ENCODE measurements around the gene LILRB2.
"Not testable (repeated sequence)": the region's sequence is repeated elsewhere in the genome, so short reads cannot be mapped to it uniquely, and the experiment has no call there.

Gene LILRB2

GRCh38 chr19:54271106-54271505 is 9.8 kb downstream of the LILRB2 start:
- DNase-seq = peak; percentile 57

- no peak for DNase-seq
Observed at GRCh38 chr19:54268936-54269335, 12.0 kb downstream of the LILRB2 start.

GRCh38 chr19:54266133-54266532 is 14.8 kb downstream of the LILRB2 start:
- peak; percentile 66 for DNase-seq

GRCh38 chr19:54262470-54262869 is 18.4 kb downstream of the LILRB2 start:
- no peak for DNase-seq

- DNase-seq = no peak
Observed at GRCh38 chr19:54262066-54262465, 18.8 kb downstream of the LILRB2 start.

GRCh38 chr19:54257116-54257480 is 23.8 kb downstream of the LILRB2 start, which contains the start of gene LILRB5:
TSS of gene LILRB5 (minus strand) at chr19:54257273. CDS start at chr19:54257193, 80 bp downstream.
- DNase-seq = no peak

- no peak for DNase-seq
Observed at GRCh38 chr19:54256250-54257115, 24.4 kb downstream of the LILRB2 start.

- DNase-seq = no peak
Observed at GRCh38 chr19:54255105-54255775, 25.7 kb downstream of the LILRB2 start.

GRCh38 chr19:54254195-54254906 is 26.6 kb downstream of the LILRB2 start:
- no peak for DNase-seq

- no peak for DNase-seq
Observed at GRCh38 chr19:54253331-54254194, 27.3 kb downstream of the LILRB2 start.

- no peak for DNase-seq
Observed at GRCh38 chr19:54252845-54253244, 28.1 kb downstream of the LILRB2 start.

- DNase-seq = no peak
Observed at GRCh38 chr19:54252243-54252642, 28.7 kb downstream of the LILRB2 start.

GRCh38 chr19:54248016-54248601 is 32.8 kb downstream of the LILRB2 start:
- peak; percentile 71 for DNase-seq

- DNase-seq = no peak
Observed at GRCh38 chr19:54247106-54247930, 33.6 kb downstream of the LILRB2 start.

- no peak for DNase-seq
Observed at GRCh38 chr19:54245936-54246335, 35.0 kb downstream of the LILRB2 start.

GRCh38 chr19:54243809-54244208 is 37.1 kb downstream of the LILRB2 start:
- DNase-seq = not testable (repeated sequence)

- peak; percentile 35 for DNase-seq
Observed at GRCh38 chr19:54242646-54243045, 38.3 kb downstream of the LILRB2 start, which contains the start of gene LILRA6. TSS of gene LILRA6 (minus strand) at chr19:54242790.

GRCh38 chr19:54242234-54242633 is 38.7 kb downstream of the LILRB2 start:
- not testable (repeated sequence) for DNase-seq

- DNase-seq = not testable (repeated sequence)
Observed at GRCh38 chr19:54240372-54241336, 40.3 kb downstream of the LILRB2 start.
